K562 (cell line): ENCODE data around the gene NR1H2. TPM values are rescaled to one million over a fixed set of nuclear protein-coding genes. Genes with fewer than 3 reads are reported as not detected.

Source experiments
- CCNT2 ChIP-seq: IDR thresholded peaks from 2 replicates; pipeline ENCODE4 v1.6.1; 2011; ENCODE audit warnings: borderline replicate concordance, low read depth, mild to moderate bottlenecking, moderate library complexity, mixed read lengths, low read length; ENCODE audit not compliant: insufficient read length; ENCODE audit errors: extremely low read depth
- DIDO1 ChIP-seq: fragments of 450-650 bp; IDR thresholded peaks from 2 replicates; pipeline ENCODE4 v1.6.1; 2016; ENCODE audit warnings: low read depth, missing biosample characterization, missing genetic modification characterization
- ETV1 ChIP-seq: fragments of 450-650 bp; conservative IDR thresholded peaks from 2 replicates; pipeline ENCODE4 v1.6.1; 2016; ENCODE audit warnings: missing genetic modification characterization, control low read depth, low read depth, missing compliant biosample characterization
- GATA2 ChIP-seq: sonication (generic); formaldehyde crosslinking; IDR thresholded peaks from 2 replicates; pipeline ENCODE4 v1.4.0; 2020; ENCODE audit warnings: mild to moderate bottlenecking, missing genetic modification reagents
- HCFC1 ChIP-seq: IDR thresholded peaks from 2 replicates; pipeline ENCODE4 v1.6.1; 2012; ENCODE audit warnings: low read depth, low read length, improper control_type of control experiment
- HDAC1 ChIP-seq, 2 experiments: fragments of 450-650 bp; IDR thresholded peaks; 2 replicates each; pipeline ENCODE4 v1.6.1; 2016 to 2017; ENCODE audit warnings: inconsistent platforms in 1 of 2, mild to moderate bottlenecking in 1 of 2, moderate library complexity in 1 of 2
- HDAC8 ChIP-seq: fragments of 450-650 bp; IDR thresholded peaks from 2 replicates; pipeline ENCODE4 v1.6.1; 2016; ENCODE audit warnings: mild to moderate bottlenecking, missing genetic modification characterization, moderate library complexity, missing compliant biosample characterization
- MTA2 ChIP-seq: fragments of 450-650 bp; IDR thresholded peaks from 2 replicates; pipeline ENCODE4 v1.6.1; 2016; ENCODE audit warnings: low read depth
- RBM22 ChIP-seq: fragments of 200-400 bp; formaldehyde crosslinking; IDR thresholded peaks from 2 replicates; pipeline ENCODE4 v1.6.1; 2018; ENCODE audit warnings: low read length, low read depth; ENCODE audit not compliant: poor library complexity, severe bottlenecking
- TBL1XR1 ChIP-seq, 2 experiments: IDR thresholded peaks; 2 replicates each; pipeline ENCODE4 v1.6.1; 2012; ENCODE audit warnings: improper control_type of control experiment in 2 of 2, low read length in 2 of 2, mild to moderate bottlenecking in 1 of 2
- THRAP3 ChIP-seq: fragments of 450-650 bp; IDR thresholded peaks from 2 replicates; pipeline ENCODE4 v1.6.1; 2016; ENCODE audit warnings: mild to moderate bottlenecking, inconsistent platforms, borderline replicate concordance
- ZNF143 ChIP-seq: sonication (generic); formaldehyde crosslinking; IDR thresholded peaks from 2 replicates; pipeline ENCODE4 v1.9.0; 2022; ENCODE audit warnings: mild to moderate bottlenecking, missing genetic modification reagents
- ZNF174 ChIP-seq: fragments of 250-450 bp; sonication (Bioruptor Pico); IDR thresholded peaks from 2 replicates; pipeline ENCODE4 v1.4.0; 2020; ENCODE audit warnings: mild to moderate bottlenecking
- polyA plus RNA-seq, 8 experiments: library from polyadenylated mRNA; depleted of rRNA in 4 of 8; stranded (reverse) in 5 of 8; unstranded in 3 of 8; fragments of >200 nt; fragmentation: Nextera tagmentation in 2 of 8; fragmentation: Illumina TruSeq in 1 of 8; extraction: Ambion mirVana in 2 of 8; extraction: Trizol in 1 of 8; gene quantifications; 2 replicates each; pipeline versions ENCODE4 v1.2.1 to v1.2.3, GENCODE V29; 2011 to 2014; ENCODE audit warnings: inconsistent platforms in 1 of 8, missing spikeins in 1 of 8
- total RNA-seq, 7 experiments: library from RNA; depleted of rRNA in 6 of 7; stranded (reverse); fragments of >200 nt in 6 of 7; fragmentation: Illumina TruSeq in 2 of 7; extraction: Trizol in 2 of 7; gene quantifications; 2 replicates each; pipeline versions ENCODE4 v1.2.1 to v1.2.3, GENCODE V29; 2011 to 2021; ENCODE audit warnings: low replicate concordance in 1 of 7
- TF ChIP-seq, protein P1 (sequence below): fragments of 250-450 bp; sonication (Bioruptor Pico); IDR thresholded peaks from 2 replicates; pipeline ENCODE4 v1.4.0; 2020; ENCODE audit warnings: borderline replicate concordance
- TF ChIP-seq, protein P2 (sequence below), 2 experiments: fragments of 450-650 bp; IDR thresholded peaks; 2 replicates each; pipeline ENCODE4 v1.6.1; 2018; ENCODE audit warnings: mild to moderate bottlenecking in 2 of 2, low read depth in 1 of 2; ENCODE audit not compliant: partially characterized antibody in 2 of 2
- TF ChIP-seq, protein P3 (sequence below): fragments of 250-450 bp; sonication (Bioruptor Pico); IDR thresholded peaks from 2 replicates; pipeline ENCODE4 v1.4.0; 2020
- TF ChIP-seq, protein P4 (sequence below): sonication (generic); formaldehyde crosslinking; IDR thresholded peaks from 2 replicates; pipeline ENCODE4 v1.5.0; 2020; ENCODE audit warnings: missing genetic modification reagents
- TF ChIP-seq, protein P5 (sequence below): fragments of 450-650 bp; formaldehyde crosslinking; IDR thresholded peaks from 2 replicates; pipeline ENCODE4 v1.4.0; 2020; ENCODE audit warnings: mild to moderate bottlenecking

The NR1H2 gene
- total and polyA plus RNA-seq, 9 of the 15 experiments (the other 6 are each of a cell fraction or from before 2014, with no cell fraction given), result 0.11 to 73.8 (median 24.0) TPM

DNA sequence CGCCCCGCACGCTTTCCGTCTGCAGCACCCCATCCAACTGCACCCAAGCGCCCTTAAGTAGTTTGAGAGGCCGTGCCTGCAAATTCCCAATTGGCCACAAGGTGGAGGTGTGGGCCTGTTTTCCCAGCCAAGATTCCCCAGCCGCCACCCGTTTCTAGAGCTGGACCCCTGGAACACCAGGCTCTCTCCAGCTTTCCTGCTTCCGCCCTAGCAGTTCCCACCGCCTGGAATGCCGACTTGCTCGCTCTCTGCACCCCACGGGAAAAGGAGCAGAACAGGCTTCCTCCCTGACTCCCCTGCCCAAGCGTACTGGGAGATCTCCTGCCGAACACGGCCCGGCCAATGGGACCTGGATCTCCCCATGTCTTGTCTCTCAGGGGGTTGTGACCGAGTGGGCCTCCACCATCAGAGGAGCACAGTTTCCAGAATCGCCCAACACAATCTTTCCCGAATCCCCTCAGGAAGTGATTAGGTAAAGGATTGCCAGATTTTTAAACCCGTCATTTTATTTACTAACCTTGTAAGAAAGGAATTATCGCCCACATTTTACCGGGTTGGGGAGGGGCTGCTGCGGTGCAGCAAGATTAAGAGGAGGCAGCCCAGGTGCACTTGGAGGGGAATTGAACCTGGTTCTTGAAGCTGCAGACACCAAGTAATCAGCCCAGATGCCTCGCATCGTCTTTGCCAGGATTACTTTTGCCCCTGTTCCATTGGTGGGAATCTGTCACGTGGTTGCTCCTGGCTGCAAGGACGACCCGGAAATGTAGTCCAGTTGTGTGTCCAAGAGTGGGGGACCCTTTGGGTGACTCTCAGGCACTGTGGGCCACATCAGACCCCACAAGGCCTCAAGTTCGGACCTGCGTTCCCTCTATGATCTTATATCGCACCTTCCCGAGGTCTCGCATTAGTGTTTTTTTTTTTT is 7.3 kb upstream of the NR1H2 start (continued):
- TF ChIP-seq, protein P1, sequence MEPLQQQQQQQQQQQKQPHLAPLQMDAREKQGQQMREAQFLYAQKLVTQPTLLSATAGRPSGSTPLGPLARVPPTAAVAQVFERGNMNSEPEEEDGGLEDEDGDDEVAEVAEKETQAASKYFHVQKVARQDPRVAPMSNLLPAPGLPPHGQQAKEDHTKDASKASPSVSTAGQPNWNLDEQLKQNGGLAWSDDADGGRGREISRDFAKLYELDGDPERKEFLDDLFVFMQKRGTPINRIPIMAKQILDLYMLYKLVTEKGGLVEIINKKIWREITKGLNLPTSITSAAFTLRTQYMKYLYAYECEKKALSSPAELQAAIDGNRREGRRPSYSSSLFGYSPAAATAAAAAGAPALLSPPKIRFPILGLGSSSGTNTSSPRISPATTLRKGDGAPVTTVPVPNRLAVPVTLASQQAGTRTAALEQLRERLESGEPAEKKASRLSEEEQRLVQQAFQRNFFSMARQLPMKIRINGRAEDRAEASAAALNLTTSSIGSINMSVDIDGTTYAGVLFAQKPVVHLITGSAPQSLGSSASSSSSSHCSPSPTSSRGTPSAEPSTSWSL (CRISPR knock-in tag), result no peak
- TF ChIP-seq HCFC1 (peak; percentile 32; the same call in 1 of the 2 replicates), HDAC8 (tag) (no peak), TBL1XR1 (IDR thresholded peaks at IDR 0.05; ENCODE audit: low read length in 2 of 2) (no peak), HDAC1 (IDR thresholded peaks at IDR 0.05) (peak in 1 of 2 experiments; percentile 10; a peak in 1 of 4 replicates), ZNF174 (CRISPR knock-in tag) (no peak), GATA2 (CRISPR knock-in tag) (no peak), MTA2 (no peak), THRAP3 (no peak), RBM22 (no peak), DIDO1 (tag) (no peak), ETV1 (tag) (no peak; the same call in 1 of the 2 replicates), CCNT2 (no peak), ZNF143 (no peak)
- TF ChIP-seq, protein P2, sequence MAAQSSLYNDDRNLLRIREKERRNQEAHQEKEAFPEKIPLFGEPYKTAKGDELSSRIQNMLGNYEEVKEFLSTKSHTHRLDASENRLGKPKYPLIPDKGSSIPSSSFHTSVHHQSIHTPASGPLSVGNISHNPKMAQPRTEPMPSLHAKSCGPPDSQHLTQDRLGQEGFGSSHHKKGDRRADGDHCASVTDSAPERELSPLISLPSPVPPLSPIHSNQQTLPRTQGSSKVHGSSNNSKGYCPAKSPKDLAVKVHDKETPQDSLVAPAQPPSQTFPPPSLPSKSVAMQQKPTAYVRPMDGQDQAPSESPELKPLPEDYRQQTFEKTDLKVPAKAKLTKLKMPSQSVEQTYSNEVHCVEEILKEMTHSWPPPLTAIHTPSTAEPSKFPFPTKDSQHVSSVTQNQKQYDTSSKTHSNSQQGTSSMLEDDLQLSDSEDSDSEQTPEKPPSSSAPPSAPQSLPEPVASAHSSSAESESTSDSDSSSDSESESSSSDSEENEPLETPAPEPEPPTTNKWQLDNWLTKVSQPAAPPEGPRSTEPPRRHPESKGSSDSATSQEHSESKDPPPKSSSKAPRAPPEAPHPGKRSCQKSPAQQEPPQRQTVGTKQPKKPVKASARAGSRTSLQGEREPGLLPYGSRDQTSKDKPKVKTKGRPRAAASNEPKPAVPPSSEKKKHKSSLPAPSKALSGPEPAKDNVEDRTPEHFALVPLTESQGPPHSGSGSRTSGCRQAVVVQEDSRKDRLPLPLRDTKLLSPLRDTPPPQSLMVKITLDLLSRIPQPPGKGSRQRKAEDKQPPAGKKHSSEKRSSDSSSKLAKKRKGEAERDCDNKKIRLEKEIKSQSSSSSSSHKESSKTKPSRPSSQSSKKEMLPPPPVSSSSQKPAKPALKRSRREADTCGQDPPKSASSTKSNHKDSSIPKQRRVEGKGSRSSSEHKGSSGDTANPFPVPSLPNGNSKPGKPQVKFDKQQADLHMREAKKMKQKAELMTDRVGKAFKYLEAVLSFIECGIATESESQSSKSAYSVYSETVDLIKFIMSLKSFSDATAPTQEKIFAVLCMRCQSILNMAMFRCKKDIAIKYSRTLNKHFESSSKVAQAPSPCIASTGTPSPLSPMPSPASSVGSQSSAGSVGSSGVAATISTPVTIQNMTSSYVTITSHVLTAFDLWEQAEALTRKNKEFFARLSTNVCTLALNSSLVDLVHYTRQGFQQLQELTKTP (IDR thresholded peaks at IDR 0.05; ENCODE audit: low read depth in 1 of 2, partially characterized antibody in 2 of 2), result peak in 1 of 2 experiments; percentile 62
- TF ChIP-seq, protein P3, sequence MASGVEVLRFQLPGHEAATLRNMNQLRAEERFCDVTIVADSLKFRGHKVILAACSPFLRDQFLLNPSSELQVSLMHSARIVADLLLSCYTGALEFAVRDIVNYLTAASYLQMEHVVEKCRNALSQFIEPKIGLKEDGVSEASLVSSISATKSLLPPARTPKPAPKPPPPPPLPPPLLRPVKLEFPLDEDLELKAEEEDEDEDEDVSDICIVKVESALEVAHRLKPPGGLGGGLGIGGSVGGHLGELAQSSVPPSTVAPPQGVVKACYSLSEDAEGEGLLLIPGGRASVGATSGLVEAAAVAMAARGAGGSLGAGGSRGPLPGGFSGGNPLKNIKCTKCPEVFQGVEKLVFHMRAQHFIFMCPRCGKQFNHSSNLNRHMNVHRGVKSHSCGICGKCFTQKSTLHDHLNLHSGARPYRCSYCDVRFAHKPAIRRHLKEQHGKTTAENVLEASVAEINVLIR, result no peak
- TF ChIP-seq, protein P4, sequence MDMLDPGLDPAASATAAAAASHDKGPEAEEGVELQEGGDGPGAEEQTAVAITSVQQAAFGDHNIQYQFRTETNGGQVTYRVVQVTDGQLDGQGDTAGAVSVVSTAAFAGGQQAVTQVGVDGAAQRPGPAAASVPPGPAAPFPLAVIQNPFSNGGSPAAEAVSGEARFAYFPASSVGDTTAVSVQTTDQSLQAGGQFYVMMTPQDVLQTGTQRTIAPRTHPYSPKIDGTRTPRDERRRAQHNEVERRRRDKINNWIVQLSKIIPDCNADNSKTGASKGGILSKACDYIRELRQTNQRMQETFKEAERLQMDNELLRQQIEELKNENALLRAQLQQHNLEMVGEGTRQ (CRISPR knock-in tag), result peak; percentile 94
- TF ChIP-seq, protein P5, sequence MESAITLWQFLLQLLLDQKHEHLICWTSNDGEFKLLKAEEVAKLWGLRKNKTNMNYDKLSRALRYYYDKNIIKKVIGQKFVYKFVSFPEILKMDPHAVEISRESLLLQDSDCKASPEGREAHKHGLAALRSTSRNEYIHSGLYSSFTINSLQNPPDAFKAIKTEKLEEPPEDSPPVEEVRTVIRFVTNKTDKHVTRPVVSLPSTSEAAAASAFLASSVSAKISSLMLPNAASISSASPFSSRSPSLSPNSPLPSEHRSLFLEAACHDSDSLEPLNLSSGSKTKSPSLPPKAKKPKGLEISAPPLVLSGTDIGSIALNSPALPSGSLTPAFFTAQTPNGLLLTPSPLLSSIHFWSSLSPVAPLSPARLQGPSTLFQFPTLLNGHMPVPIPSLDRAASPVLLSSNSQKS (CRISPR knock-in tag), result no peak
